HG03460 (cell line): ENCODE measurements around the gene FLYWCH1.

Experiments used
- ATAC-seq: cut with Tn5 transposase; IDR thresholded peaks from one replicate; pipeline ENCODE4 v1.9.1; 2021; ENCODE audit not compliant: unreplicated experiment

Gene FLYWCH1

DNA sequence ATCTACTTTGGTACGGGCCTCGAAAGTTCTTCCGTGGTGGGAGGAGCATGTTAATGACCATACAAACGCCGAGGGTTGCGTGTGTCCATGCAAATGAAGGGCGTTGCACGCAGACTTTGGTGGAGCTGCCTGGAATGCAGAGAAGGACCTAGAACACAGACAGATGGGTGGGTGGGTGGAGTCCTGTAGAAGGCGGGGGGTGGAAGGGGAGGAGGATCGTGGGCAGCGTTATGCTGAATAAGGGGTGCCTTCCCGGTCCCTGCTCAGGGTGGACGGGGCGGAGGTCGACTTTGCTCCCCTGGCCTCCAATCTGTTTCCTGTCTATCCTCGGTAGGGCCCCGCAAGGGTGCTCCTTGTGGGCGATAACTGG lies 56.6 kb downstream of the FLYWCH1 start:
- no peak for ATAC-seq

DNA sequence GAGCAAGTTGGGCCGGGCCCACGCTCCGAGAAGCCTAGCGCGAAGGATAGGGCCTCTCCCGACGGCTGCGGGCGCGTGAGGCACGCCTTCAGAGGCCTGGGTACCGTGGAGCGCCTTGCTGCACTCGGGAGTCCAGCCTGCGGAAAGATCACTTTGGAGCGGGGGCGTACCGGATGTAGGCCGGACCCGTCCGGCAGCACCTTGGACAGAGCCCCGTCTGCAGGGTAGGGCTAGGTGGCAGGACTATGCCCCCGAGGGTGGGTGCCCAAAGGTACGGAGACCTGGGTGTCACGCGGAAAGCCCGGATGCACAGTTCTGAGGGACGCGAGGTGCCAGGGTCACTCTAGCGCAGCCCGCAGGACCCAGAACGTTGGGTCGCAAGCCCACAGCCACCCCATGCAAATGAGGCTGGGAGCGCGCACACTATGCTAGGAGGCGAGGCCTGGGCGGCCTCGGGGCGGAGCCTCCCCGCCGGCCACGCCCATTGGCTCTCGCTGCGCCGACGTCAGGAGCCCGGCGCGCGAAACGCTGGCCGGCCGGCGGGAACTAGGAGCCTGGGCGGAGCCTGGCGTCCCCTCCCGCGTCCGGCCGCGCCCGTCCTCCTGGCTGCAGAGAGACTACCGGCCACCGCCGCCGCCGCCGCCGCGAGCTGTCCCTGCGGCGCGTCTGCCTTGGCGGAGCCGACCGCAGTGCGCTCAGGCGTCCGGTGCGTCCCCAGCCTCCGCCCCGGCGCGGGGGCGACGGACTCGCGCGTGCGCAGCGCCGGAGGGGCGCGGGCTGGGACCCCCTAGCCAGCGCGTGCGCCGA lies 57.2 kb downstream of the FLYWCH1 start, which contains the start of gene PAQR4:
TSS of gene PAQR4 (plus strand) at position 611 of the 807 bp plus-strand sequence. CDS start 327 bp downstream, outside the sequence.
- ATAC-seq, result peak; percentile 61

DNA sequence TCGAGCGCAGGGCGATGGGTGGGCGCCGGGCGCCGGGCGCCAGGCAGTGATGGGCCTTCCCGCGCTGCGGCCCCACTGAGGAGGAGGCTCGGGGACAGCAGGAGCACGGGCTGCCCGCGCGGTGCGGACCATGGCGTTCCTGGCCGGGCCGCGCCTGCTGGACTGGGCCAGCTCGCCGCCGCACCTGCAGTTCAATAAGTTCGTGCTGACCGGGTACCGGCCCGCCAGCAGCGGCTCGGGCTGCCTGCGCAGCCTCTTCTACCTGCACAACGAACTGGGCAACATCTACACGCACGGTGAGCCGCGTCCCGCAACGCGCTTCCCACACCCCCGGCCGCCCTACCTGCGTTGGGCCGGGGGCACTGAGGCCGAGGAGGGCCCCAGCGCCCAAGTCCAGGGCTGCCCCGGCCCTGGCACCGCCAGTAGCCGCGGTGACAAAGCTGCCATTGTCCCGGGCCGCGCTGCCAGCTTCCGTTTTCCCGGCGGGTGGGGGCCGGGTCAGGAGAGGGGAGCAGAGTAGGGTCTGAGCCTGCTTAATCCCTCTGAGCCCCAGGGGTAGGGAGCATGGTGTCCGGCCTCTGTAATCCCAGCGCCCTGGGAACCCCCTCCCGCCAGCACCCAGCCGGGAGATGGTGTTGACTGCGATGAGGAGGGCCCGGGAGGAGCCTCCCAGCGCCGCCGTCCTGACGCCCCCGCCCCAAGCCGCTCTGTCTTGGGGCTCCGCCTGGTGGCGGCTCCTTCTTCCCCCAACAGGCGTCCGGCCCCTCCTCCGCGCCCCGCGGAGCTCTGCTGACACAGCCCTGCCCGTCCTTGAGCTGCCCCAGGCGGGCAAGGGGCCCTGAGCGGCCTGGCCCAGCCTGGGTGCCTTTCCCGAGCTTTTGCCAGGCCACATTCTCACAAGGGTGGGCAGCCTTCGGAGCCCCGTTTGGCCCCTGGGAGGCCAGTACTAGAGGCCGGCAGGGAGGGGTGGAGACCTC lies 58.1 kb downstream of the FLYWCH1 start:
- ATAC-seq, result peak; percentile 37

DNA sequence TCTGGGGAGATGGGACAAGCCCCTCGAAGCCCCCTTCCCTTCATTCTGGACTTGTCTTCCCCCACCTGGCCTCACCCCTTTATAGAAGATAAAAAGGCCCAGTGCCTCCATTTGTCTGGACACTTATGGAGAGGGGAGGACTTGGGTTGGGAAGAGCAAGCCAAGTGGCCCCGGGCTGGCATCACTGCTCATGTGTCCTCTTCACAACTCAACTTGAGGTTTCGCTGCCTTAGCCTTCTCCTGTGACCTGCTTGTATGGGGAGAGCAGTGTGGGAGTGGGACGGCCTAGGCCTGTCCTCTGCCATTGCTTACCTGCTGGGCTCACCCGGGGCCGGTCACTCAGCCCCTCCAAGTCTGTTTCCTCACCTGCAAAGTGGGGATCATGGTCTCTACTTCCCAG lies 58.8 kb downstream of the FLYWCH1 start:
- no peak for ATAC-seq

DNA sequence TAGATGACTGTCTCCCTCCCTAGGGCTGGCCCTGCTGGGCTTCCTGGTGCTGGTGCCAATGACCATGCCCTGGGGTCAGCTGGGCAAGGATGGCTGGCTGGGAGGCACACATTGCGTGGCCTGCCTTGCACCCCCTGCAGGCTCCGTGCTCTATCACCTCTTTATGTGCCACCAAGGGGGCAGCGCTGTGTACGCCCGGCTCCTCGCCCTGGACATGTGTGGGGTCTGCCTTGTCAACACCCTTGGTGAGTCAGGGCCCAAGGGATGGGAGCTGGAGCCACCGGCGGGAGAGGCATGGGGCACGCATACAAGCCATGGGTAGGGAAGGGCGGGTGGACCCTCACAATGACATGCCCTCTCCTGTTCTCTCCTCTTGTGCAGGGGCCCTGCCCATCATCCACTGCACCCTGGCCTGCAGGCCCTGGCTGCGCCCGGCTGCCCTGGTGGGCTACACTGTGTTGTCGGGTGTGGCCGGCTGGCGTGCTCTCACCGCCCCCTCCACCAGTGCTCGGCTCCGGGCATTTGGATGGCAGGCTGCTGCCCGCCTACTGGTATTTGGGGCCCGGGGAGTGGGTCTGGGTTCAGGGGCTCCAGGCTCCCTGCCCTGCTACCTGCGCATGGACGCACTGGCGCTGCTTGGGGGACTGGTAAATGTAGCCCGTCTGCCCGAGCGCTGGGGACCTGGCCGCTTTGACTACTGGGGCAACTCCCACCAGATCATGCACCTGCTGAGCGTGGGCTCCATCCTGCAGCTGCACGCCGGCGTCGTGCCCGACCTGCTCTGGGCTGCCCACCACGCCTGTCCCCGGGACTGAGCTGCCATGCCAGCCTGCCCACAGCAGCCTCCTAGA lies 59.6 kb downstream of the FLYWCH1 start:
- no peak for ATAC-seq

DNA sequence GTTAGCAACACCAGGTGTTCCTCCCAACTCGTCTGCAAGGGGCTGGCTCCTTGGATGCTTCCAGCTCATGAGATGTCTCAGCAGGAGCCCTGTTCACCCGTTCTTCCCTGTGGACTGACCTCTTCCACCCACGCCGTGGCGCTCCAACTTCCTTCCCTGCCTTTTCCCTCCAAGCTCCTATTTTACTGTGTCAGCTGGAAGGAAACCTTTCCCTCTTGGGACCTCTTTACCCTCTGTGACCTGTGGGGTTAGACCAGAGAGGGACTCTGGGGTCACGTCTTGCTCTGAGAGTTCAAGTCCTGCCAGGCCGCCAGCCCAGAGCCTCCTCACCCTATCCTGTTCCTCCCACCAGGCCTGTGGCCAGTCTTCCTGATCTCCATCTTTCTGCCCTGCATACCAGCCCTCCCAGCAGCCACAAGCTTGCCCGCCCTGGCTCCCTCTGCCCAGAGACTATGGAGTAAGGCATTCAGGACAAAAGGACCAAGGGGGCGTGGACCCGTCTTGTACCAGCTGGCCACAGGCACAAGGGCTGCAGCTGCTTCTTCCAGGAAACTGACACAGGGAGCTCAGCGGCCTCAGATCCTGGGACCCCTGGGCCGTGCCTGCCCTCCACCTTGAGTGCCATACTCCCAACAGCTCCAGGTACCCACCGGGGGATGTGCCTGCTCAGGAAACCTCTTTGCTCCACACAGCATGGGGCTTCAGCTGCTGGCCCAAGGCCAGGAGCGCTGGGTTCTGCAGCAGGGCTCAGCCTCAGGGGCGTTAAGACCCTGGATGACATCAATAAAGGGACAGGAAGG lies 60.5 kb downstream of the FLYWCH1 start:
- ATAC-seq, result no peak

DNA sequence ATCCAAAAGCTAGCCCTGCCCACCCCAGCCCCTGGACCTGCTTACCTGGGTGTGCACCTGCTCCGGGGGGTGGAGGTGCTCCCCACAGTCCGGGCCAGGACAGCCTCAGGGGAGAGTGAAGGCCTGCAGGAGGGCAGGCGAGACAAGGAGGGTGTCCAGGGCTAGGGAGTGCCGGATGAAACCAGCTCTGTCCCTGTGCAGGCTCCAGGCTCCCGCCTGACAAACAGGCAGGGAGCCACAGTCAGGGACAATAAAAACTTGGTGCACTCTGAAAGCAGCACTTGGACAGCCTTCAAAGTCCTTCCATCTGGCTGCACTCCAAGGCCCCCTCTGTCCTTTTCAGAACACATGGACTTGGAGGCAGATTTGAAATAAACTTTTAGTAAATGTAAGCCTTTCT lies 61.4 kb downstream of the FLYWCH1 start:
- ATAC-seq, result no peak

DNA sequence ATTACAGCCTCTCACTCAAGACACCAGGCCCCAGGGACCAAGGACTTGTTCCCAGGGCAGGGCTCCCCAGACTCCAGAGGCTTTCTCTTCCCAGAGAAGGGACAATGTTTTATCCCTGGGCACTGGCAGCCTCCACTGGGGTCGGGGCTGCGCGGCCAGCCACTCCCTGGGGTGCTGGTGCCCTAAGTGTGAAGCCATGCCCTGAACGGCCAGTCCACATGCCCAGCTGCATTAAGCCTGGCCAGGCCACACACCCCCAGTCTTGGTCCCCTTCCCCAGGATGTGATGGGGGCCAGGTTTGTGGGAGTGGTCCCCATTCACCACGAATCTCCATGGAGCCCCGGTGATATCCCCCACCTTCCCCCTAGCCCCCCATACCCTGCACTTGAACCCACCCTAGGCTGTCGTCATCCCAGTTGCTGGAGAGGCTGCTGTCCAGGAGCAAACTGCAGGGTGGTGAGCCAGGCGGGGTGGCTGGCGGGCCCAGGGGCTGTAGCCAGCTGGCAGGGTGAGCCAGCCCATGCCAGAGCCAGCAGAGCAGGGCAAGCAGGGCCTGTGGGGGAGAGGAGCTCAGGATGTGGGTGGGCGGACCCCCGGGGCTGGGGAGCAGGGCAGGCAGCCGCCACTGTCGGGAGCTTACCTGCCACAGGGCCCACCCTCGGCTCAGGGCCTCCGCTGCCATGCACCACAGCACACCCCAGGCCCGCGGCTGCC lies 62.0 kb downstream of the FLYWCH1 start:
- ATAC-seq, result no peak

DNA sequence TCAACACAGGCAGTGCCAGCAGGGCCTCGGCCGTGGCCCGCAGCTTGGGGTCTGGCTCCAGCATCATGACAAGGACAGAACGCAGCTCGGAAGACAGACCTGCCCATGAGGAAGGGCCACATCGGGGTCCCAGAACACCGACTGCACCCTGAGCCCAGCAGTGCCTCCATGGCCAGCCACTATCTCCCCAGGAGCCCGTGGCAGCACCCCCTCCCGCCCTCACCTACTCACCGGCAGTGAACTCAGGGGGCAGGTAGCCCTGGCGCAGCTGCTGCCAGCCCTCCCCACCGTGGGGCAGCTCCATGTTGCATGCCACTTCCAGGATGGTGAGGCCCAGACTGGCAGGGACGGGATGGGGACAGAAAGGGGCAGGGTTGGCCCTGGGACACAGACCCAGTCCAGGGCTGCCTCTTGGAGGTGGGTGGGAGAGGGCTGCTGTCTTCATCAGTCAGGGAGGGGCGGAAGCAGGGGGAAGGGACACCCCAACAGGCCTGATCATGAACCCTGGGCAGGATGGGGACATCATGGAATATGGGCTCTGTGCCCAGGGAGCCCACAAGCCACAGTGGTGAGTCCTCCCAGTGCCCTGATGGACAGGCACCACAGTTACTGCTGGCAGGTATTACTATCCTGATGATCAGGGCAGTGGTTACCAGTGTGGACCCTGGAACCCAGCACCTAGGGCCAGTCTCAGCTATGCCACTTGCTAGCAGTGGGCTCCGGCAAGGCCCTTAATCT lies 62.8 kb downstream of the FLYWCH1 start:
- ATAC-seq, result no peak

DNA sequence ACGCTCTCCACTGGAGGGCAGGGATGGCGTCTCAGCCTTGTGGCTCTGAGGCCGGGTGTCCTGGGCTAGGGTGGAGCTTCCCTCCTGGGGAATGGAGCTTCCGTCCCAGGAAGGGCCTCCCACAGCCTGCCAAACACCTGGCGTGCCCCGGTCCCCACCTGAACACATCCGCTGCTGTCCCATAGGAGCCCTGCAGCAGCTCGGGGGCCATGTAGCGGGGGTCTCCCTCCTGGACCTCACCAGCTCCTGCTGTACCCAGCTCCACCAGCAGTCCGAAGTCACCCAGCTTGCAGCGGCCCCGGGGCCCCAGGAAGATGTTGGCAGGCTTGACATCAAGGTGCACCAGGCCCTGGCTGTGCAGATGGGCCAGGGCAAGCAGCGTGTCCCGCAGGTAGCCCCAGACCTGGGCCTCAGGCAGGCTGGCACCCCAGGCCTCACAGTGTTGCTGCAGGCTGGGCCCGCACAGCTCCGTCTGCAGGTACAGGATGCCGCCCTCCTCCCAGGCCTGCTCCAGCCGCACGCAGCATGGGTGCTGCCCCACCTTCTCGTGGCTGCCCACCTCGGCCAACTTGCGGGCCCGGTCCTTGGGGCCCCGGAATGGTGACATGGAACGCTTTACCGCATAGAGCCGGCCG lies 63.5 kb downstream of the FLYWCH1 start:
- ATAC-seq, result no peak

DNA sequence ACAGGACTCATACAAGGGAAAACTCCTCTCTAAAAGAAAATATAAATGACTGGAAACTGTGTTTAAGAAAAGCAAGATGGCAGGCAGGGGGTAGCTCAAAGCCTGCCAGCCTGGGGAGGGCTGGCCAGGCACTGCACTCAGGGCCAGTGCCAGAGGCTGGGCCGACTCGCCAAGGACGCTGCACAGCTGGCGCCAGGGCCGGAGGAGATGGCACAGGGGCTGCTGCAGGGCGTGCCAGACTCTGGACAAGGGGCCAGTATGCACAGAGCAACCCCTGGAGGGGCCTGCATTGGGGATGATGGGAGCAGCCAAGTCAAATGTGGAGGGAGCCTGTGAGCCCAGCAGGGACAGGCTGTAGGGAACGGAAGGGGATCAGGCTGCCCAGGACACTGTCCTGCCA lies 64.5 kb downstream of the FLYWCH1 start:
- ATAC-seq, result no peak

DNA sequence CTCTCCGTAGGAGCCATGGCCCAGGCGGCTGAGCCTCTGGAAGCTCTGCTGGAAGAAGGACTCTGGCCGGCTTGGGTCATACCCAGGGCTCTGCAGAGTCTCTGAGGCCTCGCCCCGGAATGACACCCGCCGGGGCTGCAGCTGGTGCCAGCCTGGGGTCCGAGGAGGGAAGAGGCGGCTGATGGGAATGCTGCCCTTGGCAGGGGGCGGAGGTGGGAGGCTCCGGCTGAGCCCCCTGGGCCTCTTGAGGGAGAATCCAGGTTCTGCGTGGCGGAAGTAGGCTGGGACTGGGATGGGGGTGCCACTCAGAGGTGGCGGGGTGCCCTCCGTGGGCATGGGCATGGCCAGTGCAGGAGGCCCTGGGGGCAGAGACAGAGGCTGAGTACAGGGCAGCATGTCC lies 64.9 kb downstream of the FLYWCH1 start:
- ATAC-seq, result no peak

DNA sequence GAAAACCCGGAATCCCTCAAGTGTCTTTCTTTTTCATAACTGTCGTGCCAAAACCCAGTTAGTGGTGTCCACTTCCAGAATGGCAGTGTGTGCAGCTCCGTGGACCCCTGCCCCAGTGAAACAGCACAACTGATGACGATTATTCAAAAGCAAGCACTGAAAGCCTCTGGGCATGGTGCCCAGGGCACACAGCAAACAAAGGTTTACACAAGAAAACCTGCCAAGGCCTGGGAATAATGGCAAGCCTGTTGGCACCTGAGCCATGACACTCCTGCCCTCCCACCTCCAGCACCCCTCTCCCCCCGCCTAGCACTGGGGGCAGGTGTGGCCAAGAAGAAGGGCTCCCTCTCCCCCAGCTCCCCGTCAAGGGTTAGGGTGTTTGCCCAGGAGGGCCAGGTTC lies 65.7 kb downstream of the FLYWCH1 start:
- no peak for ATAC-seq

DNA sequence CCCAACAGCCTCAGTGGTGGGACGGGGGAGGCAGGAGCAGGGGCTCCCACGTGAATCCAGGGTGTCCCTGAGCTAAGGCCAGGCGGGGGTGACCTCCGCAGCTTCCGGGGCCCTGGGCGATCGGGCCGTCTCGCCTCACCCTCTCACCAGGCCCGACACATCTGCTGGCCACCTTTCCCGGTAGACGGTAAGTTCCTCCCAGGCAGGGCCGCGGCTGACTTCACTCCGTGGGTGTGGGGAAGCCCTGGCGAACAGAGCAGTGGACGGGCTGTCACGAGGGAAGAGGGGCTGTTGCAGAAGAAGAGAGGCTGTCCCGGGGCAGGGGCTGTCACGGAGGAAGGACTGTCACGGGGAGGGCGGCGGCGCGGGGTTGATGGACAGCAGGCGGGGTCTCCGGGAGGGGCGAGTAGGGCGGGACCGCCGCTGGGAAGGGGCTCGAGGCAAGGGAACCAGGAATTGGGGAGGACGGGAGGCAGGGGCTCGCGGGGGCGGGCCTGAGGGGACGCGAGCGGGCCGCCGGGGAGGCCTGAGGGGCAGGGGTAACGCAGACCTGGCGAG lies 68.0 kb downstream of the FLYWCH1 start:
- ATAC-seq, result peak; percentile 12

DNA sequence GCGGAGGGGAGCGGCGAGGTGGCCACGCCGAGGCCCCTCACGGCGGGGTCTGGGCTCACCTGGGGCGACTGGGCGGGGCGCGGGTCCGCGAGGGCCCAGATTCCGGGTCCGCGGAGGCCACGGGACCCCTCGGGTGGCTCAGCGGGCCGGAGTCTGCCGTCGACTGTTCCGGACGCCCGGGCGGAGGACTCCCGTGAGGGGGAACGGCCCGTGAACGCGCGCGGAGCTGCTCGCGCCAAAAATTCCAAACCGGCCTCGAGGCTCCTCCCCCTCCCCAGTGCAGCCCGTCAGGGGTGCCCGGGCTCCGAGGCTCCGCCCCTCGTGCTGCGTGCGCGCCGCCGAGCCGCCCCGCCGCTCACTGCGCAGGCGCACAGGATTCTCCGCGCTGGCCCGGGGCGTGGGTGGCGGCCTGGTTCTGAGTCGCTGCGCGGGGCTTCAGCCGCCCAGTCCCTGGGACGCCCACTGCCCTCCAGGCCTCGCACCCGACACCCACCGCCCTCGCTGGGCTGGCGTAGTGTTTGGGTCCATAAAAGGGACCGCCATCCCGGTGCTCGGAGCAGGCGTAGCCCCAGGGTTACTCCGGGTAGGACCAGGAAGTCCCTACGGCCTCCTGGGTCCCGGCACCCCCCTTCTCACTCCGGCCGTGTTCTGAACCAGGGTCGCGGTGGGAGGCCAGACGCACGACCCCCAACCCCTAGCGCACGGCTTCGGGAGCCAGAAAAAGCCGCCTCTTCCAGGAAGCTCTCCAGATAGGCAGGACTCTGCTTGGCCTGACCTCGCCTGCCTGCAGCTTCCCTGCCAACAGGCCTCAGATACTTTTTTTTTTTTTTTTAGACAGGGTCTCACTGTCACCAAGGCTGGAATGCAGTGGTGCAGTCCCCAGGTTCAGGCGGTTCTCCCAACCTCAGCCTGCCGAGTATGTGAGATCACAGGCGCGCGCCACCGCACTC lies 68.8 kb downstream of the FLYWCH1 start, which contains the start of gene PKMYT1:
TSS of gene PKMYT1 (minus strand) at position 220 of the 950 bp plus-strand sequence. CDS start 789 bp downstream, outside the sequence.
- peak; percentile 69 for ATAC-seq

DNA sequence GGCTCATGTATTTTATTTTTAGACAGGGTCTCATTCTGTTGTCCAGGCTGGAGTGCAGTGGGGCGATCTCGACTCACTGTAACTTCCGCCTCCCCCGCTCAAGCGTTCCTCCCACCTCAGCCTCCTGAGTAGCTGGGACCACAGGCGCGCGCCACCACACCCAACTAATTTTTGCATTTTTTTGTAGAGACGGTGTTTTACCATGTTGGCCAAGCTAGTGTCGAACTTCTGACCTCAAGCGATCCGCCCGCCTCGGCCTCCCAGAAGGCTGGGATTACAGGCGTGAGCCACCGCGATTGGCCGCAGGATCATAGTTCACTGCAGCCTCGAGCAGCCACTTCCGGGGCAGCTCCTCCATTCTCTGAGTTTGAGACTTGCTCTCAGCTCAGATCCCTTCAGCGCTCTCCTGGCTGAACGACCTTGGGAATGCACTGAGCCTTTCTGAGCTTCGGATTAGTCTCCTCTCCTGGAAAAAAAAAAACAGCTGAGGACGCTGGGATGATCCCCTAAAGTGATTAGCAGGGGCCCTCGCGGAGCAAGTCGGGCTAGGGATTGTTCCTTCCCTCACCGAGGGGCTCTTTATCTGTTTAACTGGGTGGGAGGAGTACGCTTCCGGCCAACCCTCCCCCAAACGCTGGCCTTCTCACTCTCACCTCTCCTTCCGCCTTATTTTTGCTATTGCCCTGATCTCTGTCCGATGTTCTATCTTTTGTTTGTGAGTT lies 69.6 kb downstream of the FLYWCH1 start:
- ATAC-seq, result no peak
